IMR-90 (cell line): ENCODE measurements around the gene SEMA6D. TPM values are rescaled to one million over a fixed set of nuclear protein-coding genes. Genes with fewer than 3 reads are reported as not detected.

Experiments
- ATAC-seq: fragments of 200-7000 bp; cut with Tn5 transposase; 2 replicates; pipeline ENCODE4 v1.9.1; 2020; ENCODE audit warnings: low read depth, mild to moderate bottlenecking, moderate library complexity
- BruUV-seq: library from RNA; stranded (reverse); fragments of 400-500 nt; replicated peaks from 2 replicates; lab custom pipeline; 2021; lab: Mats Ljungman, UMichigan
- CTCF ChIA-PET: fragments of 300-600 bp; formaldehyde crosslinking; extraction: SDS; loops from one replicate; lab custom pipeline; 2021; ENCODE audit warnings: antibody characterized with exemption; lab: Yijun Ruan, JAX
- POLR2A ChIA-PET: fragments of 300-600 bp; sonication (Branson Sonifier 250); formaldehyde crosslinking; loops from one replicate; lab custom pipeline; 2022; ENCODE audit warnings: antibody characterized with exemption; ENCODE audit not compliant: unreplicated experiment; lab: Charles Lee
- DNase-seq: peaks from one replicate; pipeline ENCODE4 v3.0.0; 2013
- H2AFZ ChIP-seq: replicated peaks from 2 replicates; pipeline ENCODE3; 2013; ENCODE audit warnings: low read length, mild to moderate bottlenecking; ENCODE audit not compliant: poor library complexity
- H2AK5ac ChIP-seq: 2 replicates; pipeline ENCODE4 v1.6.1; 2013; ENCODE audit warnings: low read depth, low read length, inconsistent platforms
- H2AK9ac ChIP-seq: replicated peaks from 2 replicates; pipeline ENCODE3; 2013; ENCODE audit warnings: mild to moderate bottlenecking, low read depth, low read length, moderate library complexity; ENCODE audit not compliant: poor library complexity
- H2BK120ac ChIP-seq: 2 replicates; pipeline ENCODE4 v1.6.1; 2013; ENCODE audit warnings: low read depth, low read length, inconsistent platforms
- H2BK15ac ChIP-seq: 3 replicates; pipeline ENCODE4 v1.6.1; 2013; ENCODE audit warnings: low read depth, low read length, inconsistent platforms
- H2BK20ac ChIP-seq: 2 replicates; pipeline ENCODE4 v1.6.1; 2013; ENCODE audit warnings: low read depth, mild to moderate bottlenecking, inconsistent platforms, low read length, moderate library complexity
- H2BK5ac ChIP-seq: 2 replicates; pipeline ENCODE4 v1.6.1; 2013; ENCODE audit warnings: mild to moderate bottlenecking, low read depth, low read length, inconsistent platforms; ENCODE audit not compliant: poor library complexity, severe bottlenecking
- H3K14ac ChIP-seq: replicated peaks from 2 replicates; pipeline ENCODE4 v1.6.1; 2013; ENCODE audit warnings: low read depth, low read length, inconsistent platforms
- H3K18ac ChIP-seq: 2 replicates; pipeline ENCODE4 v1.6.1; 2013; ENCODE audit warnings: low read depth, low read length, control low read depth
- H3K23ac ChIP-seq: 2 replicates; pipeline ENCODE4 v1.6.1; 2013; ENCODE audit warnings: low read depth, low read length, inconsistent platforms
- H3K27ac ChIP-seq: 2 replicates; pipeline ENCODE4 v1.5.1; 2013; ENCODE audit warnings: mild to moderate bottlenecking, control low read depth, low read length; ENCODE audit not compliant: insufficient read depth
- H3K27me3 ChIP-seq: 2 replicates; pipeline ENCODE4 v1.6.1; 2013; ENCODE audit warnings: low read length; ENCODE audit not compliant: control insufficient read depth, insufficient read depth
- H3K36me3 ChIP-seq: 2 replicates; pipeline ENCODE4 v1.6.1; 2013; ENCODE audit warnings: low read length, mixed read lengths; ENCODE audit not compliant: control insufficient read depth, insufficient read depth
- H3K4ac ChIP-seq: 2 replicates; pipeline ENCODE4 v1.6.1; 2013; ENCODE audit warnings: low read depth, low read length, inconsistent platforms
- H3K4me1 ChIP-seq: 2 replicates; pipeline ENCODE4 v1.6.1; 2013; ENCODE audit warnings: low read length, mixed read lengths; ENCODE audit not compliant: control insufficient read depth, insufficient read depth
- H3K4me2 ChIP-seq: 2 replicates; pipeline ENCODE4 v1.6.1; 2013; ENCODE audit warnings: low read depth, mild to moderate bottlenecking, control low read depth, low read length, moderate library complexity
- H3K4me3 ChIP-seq: 2 replicates; pipeline ENCODE4 v1.5.1; 2013; ENCODE audit warnings: low read depth, mild to moderate bottlenecking, control low read depth, low read length, moderate library complexity; ENCODE audit not compliant: insufficient read depth
- H3K56ac ChIP-seq: 2 replicates; pipeline ENCODE4 v1.6.1; 2013; ENCODE audit warnings: low read length, inconsistent platforms; ENCODE audit not compliant: insufficient read depth; ENCODE audit errors: extremely low read depth
- H3K79me1 ChIP-seq, 2 experiments: 2 replicates each; pipeline ENCODE4 v1.6.1; 2013; ENCODE audit warnings: low read length in 2 of 2, inconsistent platforms in 1 of 2, low read depth in 1 of 2
- H3K9ac ChIP-seq: 2 replicates; pipeline ENCODE4 v1.6.1; 2013; ENCODE audit warnings: low read depth, low read length, control low read depth
- H3K9me1 ChIP-seq: 2 replicates; pipeline ENCODE4 v1.6.1; 2013; ENCODE audit warnings: low read length, inconsistent platforms; ENCODE audit not compliant: insufficient read depth
- H3K9me3 ChIP-seq: 2 replicates; pipeline ENCODE4 v1.6.1; 2013; ENCODE audit warnings: low read length; ENCODE audit not compliant: control insufficient read depth, insufficient read depth
- H4K20me1 ChIP-seq: 2 replicates; pipeline ENCODE4 v1.6.1; 2013; ENCODE audit warnings: low read length, inconsistent platforms; ENCODE audit not compliant: insufficient read depth
- H4K5ac ChIP-seq: 2 replicates; pipeline ENCODE4 v1.6.1; 2013; ENCODE audit warnings: mild to moderate bottlenecking, low read depth, low read length, control low read depth
- H4K8ac ChIP-seq, 2 experiments: 2 replicates each; pipeline ENCODE4 v1.6.1; 2013; ENCODE audit warnings: low read depth in 2 of 2, low read length in 2 of 2, control low read depth in 1 of 2, inconsistent platforms in 1 of 2
- H4K91ac ChIP-seq: 2 replicates; pipeline ENCODE4 v1.6.1; 2013; ENCODE audit warnings: low read depth, low read length, inconsistent platforms; ENCODE audit not compliant: insufficient read depth
- BHLHE40 ChIP-seq: fragments of 150-350 bp; IDR thresholded peaks from 2 replicates; pipeline ENCODE4 v1.6.1; 2016; ENCODE audit warnings: mild to moderate bottlenecking, low read depth, low read length
- CEBPB ChIP-seq: IDR thresholded peaks from 2 replicates; pipeline ENCODE4 v1.6.1; 2012; ENCODE audit warnings: low read depth, low read length, improper control_type of control experiment
- FOS ChIP-seq: fragments of 150-350 bp; IDR thresholded peaks from 2 replicates; pipeline ENCODE4 v1.6.1; 2016; ENCODE audit warnings: low read depth, low read length
- MAFK ChIP-seq: IDR thresholded peaks from 2 replicates; pipeline ENCODE4 v1.6.1; 2012; ENCODE audit warnings: low read depth, low read length, improper control_type of control experiment
- MAZ ChIP-seq: IDR thresholded peaks from 2 replicates; pipeline ENCODE4 v1.6.1; 2012; ENCODE audit warnings: low read depth, mild to moderate bottlenecking, low read length, improper control_type of control experiment, moderate library complexity, borderline replicate concordance
- MXI1 ChIP-seq: IDR thresholded peaks from 2 replicates; pipeline ENCODE4 v1.6.1; 2012; ENCODE audit warnings: low read depth, mild to moderate bottlenecking, low read length, moderate library complexity, borderline replicate concordance
- NFE2L2 ChIP-seq: fragments of 150-350 bp; IDR thresholded peaks from 2 replicates; pipeline ENCODE4 v1.6.1; 2016; ENCODE audit warnings: low read depth, mild to moderate bottlenecking, low read length
- POLR2A ChIP-seq: IDR thresholded peaks from 2 replicates; pipeline ENCODE4 v1.6.1; 2012; ENCODE audit warnings: mild to moderate bottlenecking, low read depth, low read length
- RAD21 ChIP-seq: IDR thresholded peaks from 2 replicates; pipeline ENCODE4 v1.6.1; 2012; ENCODE audit warnings: low read length, improper control_type of control experiment
- RCOR1 ChIP-seq: IDR thresholded peaks from 2 replicates; pipeline ENCODE4 v1.6.1; 2012; ENCODE audit warnings: mild to moderate bottlenecking, low read length, improper control_type of control experiment; ENCODE audit not compliant: insufficient replicate concordance
- RFX5 ChIP-seq: IDR thresholded peaks from 2 replicates; pipeline ENCODE4 v1.8.0; 2012; ENCODE audit warnings: low read depth, mild to moderate bottlenecking, low read length, moderate library complexity
- SMC3 ChIP-seq: fragments of 150-350 bp; IDR thresholded peaks from 2 replicates; pipeline ENCODE4 v1.6.1; 2016; ENCODE audit warnings: low read depth, mild to moderate bottlenecking, antibody characterized with exemption, low read length, moderate library complexity
- WGBS, 2 experiments: methylation state at CpG; one replicate each; pipeline versions ENCODE4 v1.1.5 to v1.1.7; 2013; ENCODE audit warnings: missing lambda C conversion rate in 2 of 2; ENCODE audit not compliant: insufficient read length in 1 of 2; ENCODE audit errors: extremely low coverage in 2 of 2; 5-methylcytosine and 5-hydroxymethylcytosine counted together
- dilution Hi-C: fragments of 300-500 bp; cut with HindIII; formaldehyde crosslinking; loops from one replicate; pipeline ENCODE4 v1.14.3; 2018; ENCODE audit warnings: low sequenced_read_pairs; ENCODE audit not compliant: unreplicated experiment
- in situ Hi-C: fragments of 300-500 bp; cut with MboI; formaldehyde crosslinking; loops from 3 replicates; pipeline ENCODE4 v1.14.3; 2019; ENCODE audit warnings: low sequenced_read_pairs, inconsistent platforms, mixed read lengths
- intact Hi-C: fragments of 100-400 bp; cut with micrococcal nuclease; formaldehyde crosslinking; loops from 2 replicates; pipeline ENCODE4 v1.10.0; 2022
- polyA plus RNA-seq, 3 experiments: library from polyadenylated mRNA; depleted of rRNA; stranded (reverse); fragments of >200 nt; gene quantifications; 2 replicates each; pipeline ENCODE4 v1.2.3, GENCODE V29; 2012; ENCODE audit warnings: low replicate concordance in 1 of 3
- total RNA-seq: library from RNA; depleted of rRNA; stranded (reverse); fragments of >200 nt; gene quantifications from 2 replicates; pipeline ENCODE4 v1.2.3, GENCODE V29; 2012
- TF ChIP-seq, protein P1 (sequence below): conservative IDR thresholded peaks from 2 replicates; pipeline ENCODE4 v1.5.1; 2012; ENCODE audit warnings: mild to moderate bottlenecking, low read depth, low read length, improper control_type of control experiment
- TF ChIP-seq, protein P2 (sequence below): fragments of 150-350 bp; IDR thresholded peaks from 2 replicates; pipeline ENCODE4 v1.6.1; 2016; ENCODE audit warnings: low read depth, mild to moderate bottlenecking, low read length, moderate library complexity, borderline replicate concordance
- TF ChIP-seq, protein P3 (sequence below): fragments of 150-350 bp; IDR thresholded peaks from 2 replicates; pipeline ENCODE4 v1.6.1; 2017; ENCODE audit warnings: mild to moderate bottlenecking, antibody characterized with exemption, low read length, low read depth

SEMA6D gene
- total and polyA plus RNA-seq, 2 of the 4 experiments (the other 2 are of a cell fraction): 12.6 to 17.4 TPM

DNA sequence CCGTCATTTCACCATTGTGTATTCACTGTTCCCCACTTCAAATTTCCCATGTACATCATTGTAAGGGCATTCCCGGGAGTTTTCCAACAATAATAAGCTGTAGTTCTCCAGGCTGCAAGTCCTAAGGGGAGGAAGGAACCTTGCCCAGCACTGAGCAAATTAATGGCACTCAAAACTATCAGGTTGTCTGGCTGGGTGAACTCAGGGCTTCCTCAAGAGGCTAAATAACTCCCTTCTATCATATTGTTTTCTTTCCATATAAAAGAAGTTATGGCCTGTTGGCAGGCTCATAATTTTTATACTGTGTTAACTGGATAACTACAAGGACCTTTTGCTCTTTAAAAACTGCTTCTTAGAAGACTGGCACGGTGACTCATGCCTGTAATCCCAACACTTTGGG lies 71.4 kb downstream of the SEMA6D start:
- CTCF ChIA-PET: no interaction called here

More for the DNA sequence above, 71.4 kb downstream of the SEMA6D start:
- DNase-seq (no peak), ATAC-seq (peak; percentile 48)
- no peak overlapping the region for H4K8ac ChIP-seq
- H2AK5ac ChIP-seq: no peak overlapping the region
- TF ChIP-seq CEBPB (no peak), RCOR1 (no peak), SMC3 (no peak), MXI1 (no peak), FOS (no peak), POLR2A (no peak), MAFK (no peak), RFX5 (no peak), MAZ (no peak), NFE2L2 (no peak), RAD21 (no peak), BHLHE40 (no peak)
- TF ChIP-seq, protein P1, sequence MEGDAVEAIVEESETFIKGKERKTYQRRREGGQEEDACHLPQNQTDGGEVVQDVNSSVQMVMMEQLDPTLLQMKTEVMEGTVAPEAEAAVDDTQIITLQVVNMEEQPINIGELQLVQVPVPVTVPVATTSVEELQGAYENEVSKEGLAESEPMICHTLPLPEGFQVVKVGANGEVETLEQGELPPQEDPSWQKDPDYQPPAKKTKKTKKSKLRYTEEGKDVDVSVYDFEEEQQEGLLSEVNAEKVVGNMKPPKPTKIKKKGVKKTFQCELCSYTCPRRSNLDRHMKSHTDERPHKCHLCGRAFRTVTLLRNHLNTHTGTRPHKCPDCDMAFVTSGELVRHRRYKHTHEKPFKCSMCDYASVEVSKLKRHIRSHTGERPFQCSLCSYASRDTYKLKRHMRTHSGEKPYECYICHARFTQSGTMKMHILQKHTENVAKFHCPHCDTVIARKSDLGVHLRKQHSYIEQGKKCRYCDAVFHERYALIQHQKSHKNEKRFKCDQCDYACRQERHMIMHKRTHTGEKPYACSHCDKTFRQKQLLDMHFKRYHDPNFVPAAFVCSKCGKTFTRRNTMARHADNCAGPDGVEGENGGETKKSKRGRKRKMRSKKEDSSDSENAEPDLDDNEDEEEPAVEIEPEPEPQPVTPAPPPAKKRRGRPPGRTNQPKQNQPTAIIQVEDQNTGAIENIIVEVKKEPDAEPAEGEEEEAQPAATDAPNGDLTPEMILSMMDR: no peak
- TF ChIP-seq, protein P2, sequence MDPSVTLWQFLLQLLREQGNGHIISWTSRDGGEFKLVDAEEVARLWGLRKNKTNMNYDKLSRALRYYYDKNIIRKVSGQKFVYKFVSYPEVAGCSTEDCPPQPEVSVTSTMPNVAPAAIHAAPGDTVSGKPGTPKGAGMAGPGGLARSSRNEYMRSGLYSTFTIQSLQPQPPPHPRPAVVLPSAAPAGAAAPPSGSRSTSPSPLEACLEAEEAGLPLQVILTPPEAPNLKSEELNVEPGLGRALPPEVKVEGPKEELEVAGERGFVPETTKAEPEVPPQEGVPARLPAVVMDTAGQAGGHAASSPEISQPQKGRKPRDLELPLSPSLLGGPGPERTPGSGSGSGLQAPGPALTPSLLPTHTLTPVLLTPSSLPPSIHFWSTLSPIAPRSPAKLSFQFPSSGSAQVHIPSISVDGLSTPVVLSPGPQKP: no peak
- TF ChIP-seq, protein P3, sequence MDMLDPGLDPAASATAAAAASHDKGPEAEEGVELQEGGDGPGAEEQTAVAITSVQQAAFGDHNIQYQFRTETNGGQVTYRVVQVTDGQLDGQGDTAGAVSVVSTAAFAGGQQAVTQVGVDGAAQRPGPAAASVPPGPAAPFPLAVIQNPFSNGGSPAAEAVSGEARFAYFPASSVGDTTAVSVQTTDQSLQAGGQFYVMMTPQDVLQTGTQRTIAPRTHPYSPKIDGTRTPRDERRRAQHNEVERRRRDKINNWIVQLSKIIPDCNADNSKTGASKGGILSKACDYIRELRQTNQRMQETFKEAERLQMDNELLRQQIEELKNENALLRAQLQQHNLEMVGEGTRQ: no peak
- no peak overlapping the region for H3K4me2 ChIP-seq
- no peak overlapping the region for H2BK15ac ChIP-seq
- H4K20me1 ChIP-seq: no peaks in the 10 kb centered on the region
- H3K9me1 ChIP-seq: no peaks in the 10 kb centered on the region
- H4K5ac ChIP-seq: no peak overlapping the region
- H3K18ac ChIP-seq: no peak overlapping the region
- in situ Hi-C loops (no loop called here), intact Hi-C loops (no loop called here), dilution Hi-C loops (no loop called here)
- peaks cover 2% of the 10 kb centered on the region; the same call in 1 of the 2 replicates for H3K4me1 ChIP-seq
- H3K27me3 ChIP-seq: peaks cover 3% of the 10 kb centered on the region
- no peak overlapping the region for H2BK20ac ChIP-seq
- H3K56ac ChIP-seq: no peak overlapping the region
- BruUV-seq: no TSS peak
- no peak overlapping the region for H3K27ac ChIP-seq
- no peaks in the 10 kb centered on the region for H3K9me3 ChIP-seq
- no peak overlapping the region for H2AFZ ChIP-seq
- POLR2A ChIA-PET: no interaction called here
- no peak overlapping the region for H3K23ac ChIP-seq
- H3K36me3 ChIP-seq: no peaks in the 10 kb centered on the region
- H4K91ac ChIP-seq: no peak overlapping the region
- no peak overlapping the region for H3K14ac ChIP-seq
- H2BK120ac ChIP-seq: no peak overlapping the region
- H3K4me3 ChIP-seq: no peak overlapping the region
- H2BK5ac ChIP-seq: no peak overlapping the region
- H3K4ac ChIP-seq: no peak overlapping the region
- no peaks in the 10 kb centered on the region for H3K79me1 ChIP-seq
- no peak overlapping the region for H3K9ac ChIP-seq
- H2AK9ac ChIP-seq: no peak overlapping the region
- WGBS, 2 experiments: no CpG with 5 or more reads among the region's 3 CpGs
